Measurements from ENCODE around the gene ATF6B. TPM values are rescaled to one million over a fixed set of nuclear protein-coding genes. Genes with fewer than 3 reads are reported as not detected.

The ATF6B gene
- total RNA-seq, 1 experiment from 2014 or later: 45.3 TPM

- Histone ChIP-seq H2AFZ (ENCODE audit: low read length) (no peak overlapping the region), H3T11ph (ENCODE audit: low read length) (no peak overlapping the region), H4K20me1 (ENCODE audit: control insufficient read depth, insufficient read depth, insufficient read length) (no peaks in the 10 kb centered on the region), H2AK5ac (ENCODE audit: insufficient read length, low read length) (no peak overlapping the region), H2BK5ac (ENCODE audit: insufficient read length, low read length) (no peak overlapping the region), H3K4me2 (ENCODE audit: insufficient read depth, insufficient read length, low read length) (no peak overlapping the region), H2BK12ac (ENCODE audit: insufficient read length, low read depth, low read length) (no peak overlapping the region), H3K23me2 (ENCODE audit: insufficient read length, low read depth, low read length, poor library complexity, severe bottlenecking) (no peaks in the 10 kb centered on the region), H2BK20ac (ENCODE audit: low read depth, low read length, poor library complexity, severe bottlenecking) (no peak overlapping the region), H2BK120ac (ENCODE audit: low read depth, low read length, poor library complexity, severe bottlenecking) (no peak overlapping the region), H3K9ac (ENCODE audit: extremely low read depth, insufficient read length, low read length) (no peak overlapping the region), H3K79me2 (ENCODE audit: insufficient read depth, low read length) (no peaks in the 10 kb centered on the region), H3K27ac (ENCODE audit: insufficient read length, low read depth, low read length) (no peak overlapping the region), H2BK15ac (ENCODE audit: low read depth, low read length) (no peak overlapping the region), H3K4ac (ENCODE audit: low read depth, low read length) (no peak overlapping the region), H4K91ac (ENCODE audit: insufficient read length, low read depth, low read length) (no peak overlapping the region), H3K23ac (ENCODE audit: insufficient read length, low read depth, low read length) (no peak overlapping the region), H3K14ac (ENCODE audit: insufficient read depth, low read length) (no peak overlapping the region), H3K4me1 (ENCODE audit: insufficient read depth, low read length) (no peaks in the 10 kb centered on the region), H3K79me1 (ENCODE audit: insufficient read depth, low read depth, low read length, poor library complexity, severe bottlenecking) (no peaks in the 10 kb centered on the region), H3K9me3 (ENCODE audit: control insufficient read depth, low read depth, low read length) (no peaks in the 10 kb centered on the region), H3K56ac (ENCODE audit: insufficient read length, low read depth, low read length) (no peak overlapping the region), H3K27me3 (ENCODE audit: insufficient read depth, low read length) (no peaks in the 10 kb centered on the region), H3K18ac (ENCODE audit: insufficient read length, low read depth, low read length) (no peak overlapping the region), H4K8ac (replicated peaks; ENCODE audit: insufficient read length, low read depth, low read length) (no peak overlapping the region), H4K5ac (ENCODE audit: insufficient read length, low read depth, low read length) (no peak overlapping the region)
- no peak for DNase-seq
- no peak for TF ChIP-seq CTCF (conservative IDR thresholded peaks at IDR 0.05)
- Mint-ChIP-seq H3K9me3 (no peaks in the 10 kb centered on the region), H3K27me3 (ENCODE audit: low read depth) (peaks cover 8% of the 10 kb centered on the region), H3K36me3 (ENCODE audit: insufficient read depth in 1 of 3, low read depth in 3 of 3) (no peaks in the 10 kb centered on the region), H3K27ac (peak overlapping the region in 1 of 3 experiments; percentile 29; a peak in 1 of 7 replicates), H3K4me1 (peaks cover 7 to 20% of the 10 kb centered on the region in 2 experiments), H3K4me3 (no peak overlapping the region)
- WGBS (ENCODE audit: extremely low coverage, insufficient read length, low lambda C conversion rate): no CpG with 5 or more reads among the region's 4 CpGs
Measured at GRCh38 chr6:32133786-32134185, 5.7 kb upstream of the ATF6B start.

Measured in H9 (cell line).